ENCODE measurements around the gene KLHL29.

DNA sequence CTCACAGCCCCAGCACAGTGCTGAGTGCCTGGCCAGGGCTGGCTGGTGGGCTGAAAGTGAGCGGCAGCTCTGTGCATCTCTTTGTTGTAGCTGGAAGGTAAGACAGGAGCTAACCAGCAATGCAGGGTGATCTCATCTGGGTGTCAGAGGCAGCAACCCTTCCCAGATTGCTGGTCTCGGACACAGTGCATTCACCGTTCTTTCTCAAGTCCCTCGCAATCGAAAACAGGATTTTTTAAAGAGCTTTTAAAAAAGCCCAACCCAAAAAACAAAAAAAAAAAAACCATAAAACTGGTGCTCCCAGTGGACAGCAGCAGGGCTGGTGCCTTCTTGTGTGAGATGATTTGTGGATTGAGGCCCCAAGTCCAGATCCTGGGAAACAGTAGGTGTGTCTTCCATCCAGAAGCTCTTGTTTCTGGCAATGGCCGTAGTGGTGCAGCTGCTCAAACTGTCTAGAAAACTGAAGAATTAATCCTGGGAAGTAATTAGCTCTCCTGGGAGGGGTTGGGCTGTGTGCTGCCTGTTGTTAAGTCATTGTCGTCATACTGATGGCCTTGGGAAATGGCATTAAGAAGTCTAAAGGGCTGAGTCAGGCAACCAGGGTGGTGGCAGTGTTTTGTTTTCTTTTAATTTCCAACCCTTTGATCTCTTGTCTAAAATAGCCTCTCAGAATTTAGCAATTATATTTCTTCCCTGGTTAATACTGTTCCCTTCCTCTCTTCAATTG is 156.7 kb downstream of the KLHL29 start:
- TF ChIP-seq, protein P1, sequence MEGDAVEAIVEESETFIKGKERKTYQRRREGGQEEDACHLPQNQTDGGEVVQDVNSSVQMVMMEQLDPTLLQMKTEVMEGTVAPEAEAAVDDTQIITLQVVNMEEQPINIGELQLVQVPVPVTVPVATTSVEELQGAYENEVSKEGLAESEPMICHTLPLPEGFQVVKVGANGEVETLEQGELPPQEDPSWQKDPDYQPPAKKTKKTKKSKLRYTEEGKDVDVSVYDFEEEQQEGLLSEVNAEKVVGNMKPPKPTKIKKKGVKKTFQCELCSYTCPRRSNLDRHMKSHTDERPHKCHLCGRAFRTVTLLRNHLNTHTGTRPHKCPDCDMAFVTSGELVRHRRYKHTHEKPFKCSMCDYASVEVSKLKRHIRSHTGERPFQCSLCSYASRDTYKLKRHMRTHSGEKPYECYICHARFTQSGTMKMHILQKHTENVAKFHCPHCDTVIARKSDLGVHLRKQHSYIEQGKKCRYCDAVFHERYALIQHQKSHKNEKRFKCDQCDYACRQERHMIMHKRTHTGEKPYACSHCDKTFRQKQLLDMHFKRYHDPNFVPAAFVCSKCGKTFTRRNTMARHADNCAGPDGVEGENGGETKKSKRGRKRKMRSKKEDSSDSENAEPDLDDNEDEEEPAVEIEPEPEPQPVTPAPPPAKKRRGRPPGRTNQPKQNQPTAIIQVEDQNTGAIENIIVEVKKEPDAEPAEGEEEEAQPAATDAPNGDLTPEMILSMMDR (conservative IDR thresholded peaks at IDR 0.05; ENCODE audit: low read length), result no peak
- no peak for TF ChIP-seq EZH2phosphoT487 (IDR thresholded peaks at IDR 0.05; ENCODE audit: borderline replicate concordance)

Data from Loucy (cell line).